GM06990 (cell line): ENCODE results near the gene FHIT.

ENCODE experiments used
- DNase-seq: peaks from one replicate; pipeline ENCODE4 v3.0.0-alpha.2; 2011; ENCODE audit not compliant: insufficient read length; ENCODE audit errors: extremely low read depth
- H3K27me3 ChIP-seq: replicated peaks from 2 replicates; pipeline ENCODE4 v1.6.0; 2011; ENCODE audit warnings: low read length; ENCODE audit not compliant: control insufficient read depth, insufficient read depth
- H3K36me3 ChIP-seq: 2 replicates; pipeline ENCODE4 v1.5.1; 2011; ENCODE audit warnings: low read length; ENCODE audit not compliant: control insufficient read depth, insufficient read depth
- H3K4me3 ChIP-seq: replicated peaks from 2 replicates; pipeline ENCODE4 v1.5.1; 2011; ENCODE audit warnings: low read depth, mild to moderate bottlenecking, control low read depth, low read length
- CTCF ChIP-seq: IDR thresholded peaks from 2 replicates; pipeline ENCODE4 v1.5.1; 2011; ENCODE audit warnings: low read length, control low read depth, mild to moderate bottlenecking, inconsistent platforms; ENCODE audit not compliant: insufficient read depth, poor library complexity, severe bottlenecking

The FHIT gene

GRCh38 chr3:61172203-61172602 is 79.0 kb downstream of the FHIT start:
- Histone ChIP-seq H3K36me3 (no peaks in the 10 kb centered on the region), H3K27me3 (no peaks in the 10 kb centered on the region), H3K4me3 (no peak overlapping the region)
- no peak for DNase-seq
- TF ChIP-seq CTCF = no peak

GRCh38 chr3:61169621-61170251 is 81.5 kb downstream of the FHIT start:
- Histone ChIP-seq H3K27me3 (no peaks in the 10 kb centered on the region), H3K4me3 (no peak overlapping the region), H3K36me3 (no peaks in the 10 kb centered on the region; the same call in 1 of the 2 replicates)
- TF ChIP-seq CTCF = no peak
- DNase-seq = no peak

- H3K27me3 ChIP-seq = no peaks in the 10 kb centered on the region
- no peaks in the 10 kb centered on the region; the same call in 1 of the 2 replicates for H3K36me3 ChIP-seq
- H3K4me3 ChIP-seq = no peak overlapping the region
- DNase-seq = no peak
- no peak for TF ChIP-seq CTCF
Observed at GRCh38 chr3:61168286-61168685, 83.0 kb downstream of the FHIT start.

GRCh38 chr3:61162965-61163364 is 88.3 kb downstream of the FHIT start:
- DNase-seq = no peak
- no peak for TF ChIP-seq CTCF
- Histone ChIP-seq H3K36me3 (no peaks in the 10 kb centered on the region; the same call in 1 of the 2 replicates), H3K4me3 (no peak overlapping the region), H3K27me3 (no peaks in the 10 kb centered on the region)

- no peak for DNase-seq
- Histone ChIP-seq H3K36me3 (no peaks in the 10 kb centered on the region), H3K4me3 (no peak overlapping the region), H3K27me3 (no peaks in the 10 kb centered on the region)
- TF ChIP-seq CTCF = no peak
Observed at GRCh38 chr3:61158667-61159066, 92.6 kb downstream of the FHIT start.

- Histone ChIP-seq H3K4me3 (no peak overlapping the region), H3K36me3 (no peaks in the 10 kb centered on the region), H3K27me3 (no peaks in the 10 kb centered on the region)
- TF ChIP-seq CTCF = no peak
- no peak for DNase-seq
Observed at GRCh38 chr3:61158216-61158615, 93.0 kb downstream of the FHIT start.
